ENCODE data around the gene MPP2. TPM values are rescaled to one million over a fixed set of nuclear protein-coding genes. Genes with fewer than 3 reads are reported as not detected.
"Not testable (repeated sequence)": the region's sequence is repeated elsewhere in the genome, so short reads cannot be mapped to it uniquely, and the experiment has no call there.

MPP2 gene
- total RNA-seq, 1 donor from 2014 or later: 0.10 TPM

- no peak for ATAC-seq
- DNase-seq (ENCODE audit: low spot score): no peak
Observed at GRCh38 chr17:43877451-43878155, 29.7 kb downstream of the MPP2 start.

GRCh38 chr17:43877031-43877430, 30.3 kb downstream of the MPP2 start:
- ATAC-seq (no peak), DNase-seq (ENCODE audit: low spot score) (no peak)

GRCh38 chr17:43875476-43876147, 31.7 kb downstream of the MPP2 start:
- DNase-seq (ENCODE audit: low spot score): no peak
- no peak for ATAC-seq

GRCh38 chr17:43874293-43874692, 33.0 kb downstream of the MPP2 start:
- ATAC-seq: no peak
- no peak for DNase-seq (ENCODE audit: low spot score)

GRCh38 chr17:43873815-43874214, 33.5 kb downstream of the MPP2 start:
- no peak for DNase-seq (ENCODE audit: low spot score)
- no peak for ATAC-seq

GRCh38 chr17:43873091-43873490, 34.2 kb downstream of the MPP2 start:
- ATAC-seq: no peak

GRCh38 chr17:43871946-43872690, 35.2 kb downstream of the MPP2 start:
- ATAC-seq (no peak), DNase-seq (ENCODE audit: low spot score) (no peak)

More at GRCh38 chr17:43873091-43873490, 34.2 kb downstream of the MPP2 start:
- no peak for DNase-seq (ENCODE audit: low spot score)

- DNase-seq (ENCODE audit: low spot score); ATAC-seq: not testable (repeated sequence)
Observed at GRCh38 chr17:43869031-43869430, 38.3 kb downstream of the MPP2 start.

GRCh38 chr17:43868226-43868994, 38.9 kb downstream of the MPP2 start:
- no peak for DNase-seq (ENCODE audit: low spot score)
- no peak for ATAC-seq

GRCh38 chr17:43864161-43864984, 43.0 kb downstream of the MPP2 start:
- no peak for ATAC-seq

GRCh38 chr17:43861960-43862359, 45.4 kb downstream of the MPP2 start:
- no peak for DNase-seq (ENCODE audit: low spot score)
- ATAC-seq: no peak

More at GRCh38 chr17:43864161-43864984, 43.0 kb downstream of the MPP2 start:
- DNase-seq (ENCODE audit: low spot score): no peak

GRCh38 chr17:43860927-43861622, 46.3 kb downstream of the MPP2 start:
- DNase-seq (ENCODE audit: low spot score): no peak
- no peak for ATAC-seq

- no peak for DNase-seq (ENCODE audit: low spot score)
- ATAC-seq: no peak
Observed at GRCh38 chr17:43860077-43860725, 47.1 kb downstream of the MPP2 start.

GRCh38 chr17:43857957-43858600, 49.3 kb downstream of the MPP2 start:
- DNase-seq (ENCODE audit: low spot score) (no peak), ATAC-seq (no peak)

- ATAC-seq (no peak), DNase-seq (ENCODE audit: low spot score) (no peak)
Observed at GRCh38 chr17:43857141-43857540, 50.2 kb downstream of the MPP2 start.

GRCh38 chr17:43856141-43856540, 51.2 kb downstream of the MPP2 start:
- ATAC-seq (no peak), DNase-seq (ENCODE audit: low spot score) (no peak)

- ATAC-seq (no peak), DNase-seq (ENCODE audit: low spot score) (no peak)
Observed at GRCh38 chr17:43855061-43855460, 52.3 kb downstream of the MPP2 start.

- no peak for DNase-seq (ENCODE audit: low spot score)
- ATAC-seq: no peak
Observed at GRCh38 chr17:43854498-43854897, 52.8 kb downstream of the MPP2 start.

Measured in left lobe of liver (tissue), 2 donors.